WI38 (cell line): ENCODE data around the gene SSR4.
"Not testable (repeated sequence)": the region's sequence is repeated elsewhere in the genome, so short reads cannot be mapped to it uniquely, and the experiment has no call there.

Experiments used
- H3K4me3 ChIP-seq: 2 replicates; pipeline ENCODE4 v1.5.1; 2011; ENCODE audit warnings: low read depth, mild to moderate bottlenecking, control low read depth, low read length
- TF ChIP-seq, protein P1 (sequence below): IDR thresholded peaks from 2 replicates; pipeline ENCODE4 v1.5.1; 2012; ENCODE audit warnings: low read depth, mild to moderate bottlenecking, control low read depth, low read length

Gene SSR4

GRCh38 chrX:153805436-153805835 lies 11.0 kb downstream of the SSR4 start:
- H3K4me3 ChIP-seq = no peak overlapping the region
- TF ChIP-seq, protein P1, sequence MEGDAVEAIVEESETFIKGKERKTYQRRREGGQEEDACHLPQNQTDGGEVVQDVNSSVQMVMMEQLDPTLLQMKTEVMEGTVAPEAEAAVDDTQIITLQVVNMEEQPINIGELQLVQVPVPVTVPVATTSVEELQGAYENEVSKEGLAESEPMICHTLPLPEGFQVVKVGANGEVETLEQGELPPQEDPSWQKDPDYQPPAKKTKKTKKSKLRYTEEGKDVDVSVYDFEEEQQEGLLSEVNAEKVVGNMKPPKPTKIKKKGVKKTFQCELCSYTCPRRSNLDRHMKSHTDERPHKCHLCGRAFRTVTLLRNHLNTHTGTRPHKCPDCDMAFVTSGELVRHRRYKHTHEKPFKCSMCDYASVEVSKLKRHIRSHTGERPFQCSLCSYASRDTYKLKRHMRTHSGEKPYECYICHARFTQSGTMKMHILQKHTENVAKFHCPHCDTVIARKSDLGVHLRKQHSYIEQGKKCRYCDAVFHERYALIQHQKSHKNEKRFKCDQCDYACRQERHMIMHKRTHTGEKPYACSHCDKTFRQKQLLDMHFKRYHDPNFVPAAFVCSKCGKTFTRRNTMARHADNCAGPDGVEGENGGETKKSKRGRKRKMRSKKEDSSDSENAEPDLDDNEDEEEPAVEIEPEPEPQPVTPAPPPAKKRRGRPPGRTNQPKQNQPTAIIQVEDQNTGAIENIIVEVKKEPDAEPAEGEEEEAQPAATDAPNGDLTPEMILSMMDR = no peak

DNA sequence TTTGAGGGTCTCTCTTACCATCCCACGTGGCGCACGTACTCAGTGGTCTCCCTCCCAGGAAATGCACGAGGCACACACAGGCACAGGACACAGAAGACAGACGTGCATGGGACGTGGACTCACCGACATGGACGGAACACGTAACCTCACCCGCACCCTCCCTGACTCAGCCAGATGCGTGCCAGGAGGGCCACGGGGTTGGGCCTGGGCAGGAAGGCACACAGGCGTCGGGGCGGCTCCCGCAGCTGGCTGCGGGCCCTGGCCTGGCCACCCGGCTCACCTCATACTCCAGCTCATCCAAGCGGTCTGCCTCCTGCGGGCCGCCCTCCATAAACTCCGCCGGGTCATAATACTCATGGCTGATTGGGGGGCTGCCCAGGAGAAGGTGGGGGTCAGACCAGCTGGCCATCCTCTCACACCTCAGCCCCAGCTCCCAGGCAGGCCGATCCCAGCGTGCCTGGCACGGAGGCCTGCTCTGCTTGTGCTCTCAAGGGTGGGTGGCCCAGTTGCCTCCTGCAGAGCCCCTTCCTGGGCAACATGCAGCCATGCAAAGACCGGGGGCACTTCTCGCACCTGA lies 12.6 kb downstream of the SSR4 start:
- TF ChIP-seq, protein P1 = no peak
- H3K4me3 ChIP-seq = no peak overlapping the region

- TF ChIP-seq, protein P1 = no peak
- no peak overlapping the region for H3K4me3 ChIP-seq
Measured at GRCh38 chrX:153807976-153808375, 13.5 kb downstream of the SSR4 start.

DNA sequence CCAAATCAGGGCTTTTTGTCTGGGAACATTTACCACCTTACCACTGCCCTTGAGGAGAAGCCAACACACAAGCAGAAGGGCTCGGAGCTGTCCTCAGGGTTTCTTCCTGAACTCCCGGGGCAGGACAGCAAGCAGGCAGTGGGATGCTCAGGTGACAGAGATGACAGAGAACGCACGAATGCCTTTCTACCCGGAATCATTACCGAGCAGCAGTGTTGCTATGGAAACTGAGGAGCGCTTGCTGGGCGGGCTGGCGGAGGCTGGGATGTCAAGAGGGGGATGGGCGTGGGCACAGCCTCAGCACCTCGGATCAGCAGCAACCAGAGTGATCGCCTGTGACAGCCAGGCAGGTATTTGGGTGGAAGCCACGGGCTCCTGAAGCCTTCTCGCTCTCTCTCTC lies 17.8 kb downstream of the SSR4 start:
- H3K4me3 ChIP-seq = no peak overlapping the region
- TF ChIP-seq, protein P1 = no peak

- H3K4me3 ChIP-seq = no peak overlapping the region
- TF ChIP-seq, protein P1 = no peak
Measured at GRCh38 chrX:153813161-153813560, 18.7 kb downstream of the SSR4 start.

DNA sequence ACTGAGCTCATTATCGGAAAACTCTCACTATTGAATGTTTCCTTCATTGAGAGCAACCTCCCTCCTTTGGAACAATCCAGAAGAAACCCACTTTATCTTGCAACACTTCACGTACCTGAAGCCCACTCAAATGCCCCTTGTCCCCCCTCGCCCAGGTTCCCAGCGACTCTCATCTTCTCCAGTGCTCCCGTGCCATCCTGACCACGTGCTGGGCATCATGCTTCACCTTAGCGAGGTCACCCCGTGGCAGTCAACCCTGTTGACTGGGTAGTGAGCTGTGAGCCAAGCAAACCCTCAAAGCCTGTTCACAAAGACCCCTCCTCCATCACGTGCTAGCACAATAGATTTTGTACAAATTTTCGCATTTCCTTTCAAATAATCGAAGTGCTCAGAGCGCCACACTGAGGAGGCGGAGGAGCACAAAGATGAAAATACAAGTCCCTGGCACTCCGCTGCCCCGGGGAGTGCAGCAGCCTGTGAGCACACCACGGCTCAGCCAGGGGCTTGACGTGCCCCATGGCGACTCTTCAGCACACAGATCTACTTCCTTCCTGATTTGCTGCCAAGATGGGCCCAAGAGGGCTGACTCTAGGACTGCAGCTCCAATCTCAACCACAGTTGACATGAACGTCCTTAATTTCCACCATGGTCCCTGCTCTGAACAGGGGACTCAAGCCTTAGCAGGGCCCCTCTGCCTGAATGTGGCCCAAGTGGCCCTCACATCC lies 20.3 kb downstream of the SSR4 start:
- TF ChIP-seq, protein P1 = no peak
- H3K4me3 ChIP-seq = no peak overlapping the region

DNA sequence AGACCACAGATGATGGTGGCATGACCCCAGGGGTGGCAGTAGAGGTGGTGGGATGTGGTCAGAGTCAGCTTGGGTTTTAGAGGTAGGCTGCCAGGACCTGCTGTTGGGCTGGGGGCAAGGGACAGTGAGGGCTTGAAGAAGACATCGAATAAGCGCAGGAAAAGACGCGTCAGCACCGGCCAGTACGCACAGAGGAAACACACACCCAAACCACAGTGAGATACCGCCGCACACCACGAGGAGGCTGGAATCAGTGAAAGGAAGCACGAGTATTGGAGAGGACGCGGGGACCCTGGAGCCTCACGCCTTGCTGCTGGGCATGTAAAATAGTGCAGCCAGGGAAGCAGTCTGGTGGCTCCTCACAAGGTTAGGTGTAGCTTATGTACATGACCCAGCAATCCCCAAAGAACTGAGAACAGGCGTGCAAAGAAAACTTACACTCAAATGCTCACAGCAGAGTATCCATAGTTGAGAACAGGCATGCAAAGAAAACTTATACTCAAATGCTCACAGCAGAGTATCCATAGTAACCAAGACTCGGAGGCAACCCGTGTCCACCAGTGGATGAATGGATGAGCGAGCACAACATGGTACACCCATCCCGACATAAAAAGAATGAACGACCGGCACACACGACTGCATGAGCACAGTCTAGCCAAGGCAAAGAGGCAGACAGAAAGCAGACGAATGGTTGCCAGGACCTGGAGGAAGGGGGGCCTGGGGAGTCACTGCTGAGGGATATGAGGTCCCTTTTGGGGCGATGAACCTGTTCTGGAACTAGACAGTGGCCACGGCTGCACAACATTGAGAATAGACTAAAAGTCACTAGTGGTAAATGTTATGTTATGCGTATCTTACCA lies 22.6 kb downstream of the SSR4 start:
- TF ChIP-seq, protein P1 = no peak
- no peak overlapping the region for H3K4me3 ChIP-seq

GRCh38 chrX:153818064-153818463 lies 23.6 kb downstream of the SSR4 start:
- H3K4me3 ChIP-seq = not testable (repeated sequence)
